ENCODE measurements around the gene UPF3A.

The UPF3A gene

GRCh38 chr13:114315074-114315785 lies 33.8 kb downstream of the UPF3A start:
- DNase-seq (ENCODE audit: low spot score): no peak
- TF ChIP-seq CTCF (IDR thresholded peaks at IDR 0.05; ENCODE audit: extremely low read depth, missing control alignments): no peak

GRCh38 chr13:114318624-114319023 lies 37.2 kb downstream of the UPF3A start:
- TF ChIP-seq CTCF (IDR thresholded peaks at IDR 0.05; ENCODE audit: extremely low read depth, missing control alignments): no peak
- DNase-seq (ENCODE audit: low spot score): no peak

- no peak for TF ChIP-seq CTCF (IDR thresholded peaks at IDR 0.05; ENCODE audit: extremely low read depth, missing control alignments)
- DNase-seq (ENCODE audit: low spot score): no peak
Measured at GRCh38 chr13:114319441-114319913, 38.1 kb downstream of the UPF3A start.

GRCh38 chr13:114320065-114320464 lies 38.7 kb downstream of the UPF3A start:
- no peak for TF ChIP-seq CTCF (IDR thresholded peaks at IDR 0.05; ENCODE audit: extremely low read depth, missing control alignments)
- DNase-seq (ENCODE audit: low spot score): no peak

GRCh38 chr13:114321256-114321655 lies 39.9 kb downstream of the UPF3A start:
- no peak for TF ChIP-seq CTCF (IDR thresholded peaks at IDR 0.05; ENCODE audit: extremely low read depth, missing control alignments)
- DNase-seq (ENCODE audit: low spot score): no peak

- no peak for TF ChIP-seq CTCF (IDR thresholded peaks at IDR 0.05; ENCODE audit: extremely low read depth, missing control alignments)
- no peak for DNase-seq (ENCODE audit: low spot score)
Measured at GRCh38 chr13:114323349-114323748, 41.9 kb downstream of the UPF3A start.

- no peak for TF ChIP-seq CTCF (IDR thresholded peaks at IDR 0.05; ENCODE audit: extremely low read depth, missing control alignments)
Measured at GRCh38 chr13:114324334-114324733, 42.9 kb downstream of the UPF3A start.

More at GRCh38 chr13:114324334-114324733, 42.9 kb downstream of the UPF3A start:
- DNase-seq (ENCODE audit: low spot score): no peak

All from GM20000 (cell line).